PC-3 (cell line): Measurements from ENCODE around the gene TIMM29.
"Not testable (repeated sequence)": the region's sequence is repeated elsewhere in the genome, so short reads cannot be mapped to it uniquely, and the experiment has no call there.

Source experiments
- EZH2 ChIP-seq: fragments of 300-600 bp; sonication (generic); IDR thresholded peaks from one replicate; pipeline ENCODE4 v1.6.1; 2017; ENCODE audit warnings: antibody characterized with exemption, mild to moderate bottlenecking, low read length; ENCODE audit not compliant: unreplicated experiment
- TF ChIP-seq, protein P1 (sequence below): fragments of 300-600 bp; sonication (generic); conservative IDR thresholded peaks from 2 replicates; pipeline ENCODE4 v1.5.1; 2017; ENCODE audit warnings: antibody characterized with exemption, low read depth, mild to moderate bottlenecking, low read length

- TF ChIP-seq, protein P1, sequence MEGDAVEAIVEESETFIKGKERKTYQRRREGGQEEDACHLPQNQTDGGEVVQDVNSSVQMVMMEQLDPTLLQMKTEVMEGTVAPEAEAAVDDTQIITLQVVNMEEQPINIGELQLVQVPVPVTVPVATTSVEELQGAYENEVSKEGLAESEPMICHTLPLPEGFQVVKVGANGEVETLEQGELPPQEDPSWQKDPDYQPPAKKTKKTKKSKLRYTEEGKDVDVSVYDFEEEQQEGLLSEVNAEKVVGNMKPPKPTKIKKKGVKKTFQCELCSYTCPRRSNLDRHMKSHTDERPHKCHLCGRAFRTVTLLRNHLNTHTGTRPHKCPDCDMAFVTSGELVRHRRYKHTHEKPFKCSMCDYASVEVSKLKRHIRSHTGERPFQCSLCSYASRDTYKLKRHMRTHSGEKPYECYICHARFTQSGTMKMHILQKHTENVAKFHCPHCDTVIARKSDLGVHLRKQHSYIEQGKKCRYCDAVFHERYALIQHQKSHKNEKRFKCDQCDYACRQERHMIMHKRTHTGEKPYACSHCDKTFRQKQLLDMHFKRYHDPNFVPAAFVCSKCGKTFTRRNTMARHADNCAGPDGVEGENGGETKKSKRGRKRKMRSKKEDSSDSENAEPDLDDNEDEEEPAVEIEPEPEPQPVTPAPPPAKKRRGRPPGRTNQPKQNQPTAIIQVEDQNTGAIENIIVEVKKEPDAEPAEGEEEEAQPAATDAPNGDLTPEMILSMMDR, result not testable (repeated sequence)
- TF ChIP-seq EZH2, result not testable (repeated sequence)
Observed at GRCh38 chr19:10943412-10943811, 14.8 kb downstream of the TIMM29 start.
